GM19455 (cell line): ENCODE results near the gene DCXR.

Experiments used
- ATAC-seq: cut with Tn5 transposase; IDR thresholded peaks from one replicate; pipeline ENCODE4 v1.9.1; 2021; ENCODE audit not compliant: unreplicated experiment

The DCXR gene

DNA sequence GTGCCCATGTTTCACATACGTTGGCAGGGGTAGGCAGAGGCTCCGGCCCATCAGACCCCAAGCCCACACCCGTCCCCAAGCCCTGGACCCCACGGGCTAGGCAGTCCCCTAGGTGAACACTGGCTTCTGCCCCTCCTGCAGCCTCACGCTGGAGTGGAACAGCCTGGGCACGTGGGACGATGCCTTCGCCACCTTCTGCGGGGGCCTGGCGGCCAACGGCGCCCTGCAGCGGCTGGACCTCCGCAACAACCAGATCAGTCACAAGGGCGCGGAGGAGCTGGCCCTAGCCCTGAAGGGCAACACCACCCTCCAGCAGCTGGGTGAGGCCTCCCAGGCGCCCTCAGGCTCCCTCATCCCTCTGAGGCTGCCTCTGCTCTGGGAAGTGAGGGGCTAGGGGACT lies 12.6 kb downstream of the DCXR start:
- no peak for ATAC-seq

DNA sequence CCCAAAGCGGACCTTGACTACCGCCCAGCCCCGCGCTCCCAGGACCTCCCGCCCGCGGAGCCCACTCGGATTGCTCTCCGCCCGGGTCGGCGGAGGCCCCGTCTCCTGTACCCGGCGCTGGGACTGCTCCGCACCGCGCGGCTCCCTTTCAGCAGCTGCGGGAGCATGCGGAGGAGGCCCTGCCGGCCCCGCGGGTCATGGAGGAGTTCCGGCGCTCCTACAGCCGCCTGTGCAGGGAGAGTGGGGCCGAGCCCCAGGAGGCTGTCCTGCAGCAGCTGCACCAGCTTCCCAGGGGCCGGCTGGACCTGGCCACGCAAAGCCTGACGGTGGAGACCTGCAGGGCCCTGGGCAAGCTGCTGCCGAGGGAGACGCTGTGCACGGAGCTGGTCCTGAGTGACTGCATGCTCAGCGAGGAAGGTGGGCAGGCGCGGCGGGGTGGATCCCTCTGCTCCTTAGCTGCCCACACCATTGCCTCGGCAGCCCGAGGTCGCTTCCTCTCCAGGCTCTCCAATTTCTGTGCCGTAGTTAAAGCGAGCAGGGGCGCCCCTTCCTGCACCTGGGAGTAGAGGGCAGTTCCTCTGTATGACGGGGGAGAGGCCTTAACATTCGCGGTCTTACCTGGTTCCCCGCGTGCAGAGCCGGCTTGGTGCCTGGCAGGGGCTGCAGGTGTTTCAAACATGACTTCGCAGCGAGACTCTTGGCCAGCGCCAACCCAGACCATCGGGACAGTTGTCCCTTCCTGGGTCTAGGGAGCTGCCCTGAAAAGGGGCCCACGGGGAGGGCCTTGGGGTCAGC lies 13.9 kb downstream of the DCXR start:
- peak; percentile 9 for ATAC-seq

- ATAC-seq, result peak; percentile 84
Measured at GRCh38 chr17:82022981-82023446, 14.5 kb downstream of the DCXR start, which contains the start of gene LRRC45. LRRC45 (plus strand) TSS chr17:82023305; CDS start chr17:82023644, 339 bp downstream.

- no peak for ATAC-seq
Measured at GRCh38 chr17:82022310-82022980, 15.1 kb downstream of the DCXR start, which contains the start of gene CENPX. CENPX (minus strand) TSS chr17:82022878; CDS start chr17:82022861, 17 bp downstream.

GRCh38 chr17:82021900-82022309 lies 15.6 kb downstream of the DCXR start:
- ATAC-seq, result no peak

- no peak for ATAC-seq
Measured at GRCh38 chr17:82021107-82021899, 16.2 kb downstream of the DCXR start.

DNA sequence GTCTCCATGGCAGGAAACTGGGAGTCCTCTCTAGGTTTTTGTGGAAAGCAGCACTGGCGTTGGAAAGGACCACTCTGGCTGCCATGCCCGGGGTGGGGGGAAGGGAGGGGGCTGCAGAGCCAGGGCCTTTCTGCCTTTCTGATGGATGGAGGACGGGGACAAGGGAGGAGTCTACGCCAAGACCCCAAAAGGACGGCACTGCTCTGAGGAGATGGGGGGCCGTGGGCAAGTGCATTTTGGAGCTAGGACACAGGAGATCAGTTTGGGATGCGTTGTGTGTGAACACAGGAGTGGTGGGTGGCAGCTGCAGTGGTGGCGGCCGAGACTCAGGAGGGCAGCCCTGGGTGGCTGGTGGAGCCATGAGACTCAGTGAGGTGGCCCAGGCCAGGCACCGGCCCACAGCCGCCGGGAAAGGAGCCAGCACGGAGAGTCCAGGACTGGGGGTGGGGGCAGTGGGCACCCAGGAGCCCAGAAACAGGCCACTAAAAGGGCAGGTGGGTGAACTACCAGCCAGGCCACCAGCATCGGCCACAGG lies 16.9 kb downstream of the DCXR start:
- no peak for ATAC-seq

GRCh38 chr17:82019690-82020571 lies 17.6 kb downstream of the DCXR start:
- ATAC-seq, result no peak

GRCh38 chr17:82018989-82019689 lies 18.4 kb downstream of the DCXR start:
- ATAC-seq, result no peak

- ATAC-seq, result no peak
Measured at GRCh38 chr17:82018152-82018988, 19.1 kb downstream of the DCXR start.

DNA sequence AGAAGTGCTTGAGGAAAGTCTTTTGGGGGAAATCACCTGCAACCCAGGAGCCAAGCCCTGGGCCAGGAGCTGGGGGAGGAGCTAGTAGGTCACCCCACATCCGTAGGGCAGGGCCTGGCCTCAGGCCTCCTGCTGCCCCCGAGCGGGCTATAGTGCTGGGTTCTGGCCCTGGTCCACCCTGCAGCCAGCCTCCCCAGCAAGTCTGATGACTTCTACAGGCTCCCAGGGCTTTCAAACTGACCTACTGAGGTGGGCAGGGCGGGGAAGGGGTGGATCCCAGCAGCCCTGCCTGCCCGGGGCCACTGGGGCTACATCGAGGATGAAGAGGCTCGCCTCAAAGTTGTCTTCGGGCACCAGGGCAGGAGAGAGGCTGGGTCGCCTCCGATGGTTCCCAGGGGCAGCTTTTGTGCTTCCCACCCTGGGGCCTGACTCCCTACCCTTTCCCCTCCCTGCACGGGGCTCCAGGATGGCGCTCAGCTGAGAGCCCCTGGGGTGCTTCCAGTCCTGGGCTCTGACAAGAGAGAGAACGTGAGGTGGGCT lies 19.8 kb downstream of the DCXR start:
- no peak for ATAC-seq

GRCh38 chr17:82016875-82017459 lies 20.5 kb downstream of the DCXR start:
- no peak for ATAC-seq

DNA sequence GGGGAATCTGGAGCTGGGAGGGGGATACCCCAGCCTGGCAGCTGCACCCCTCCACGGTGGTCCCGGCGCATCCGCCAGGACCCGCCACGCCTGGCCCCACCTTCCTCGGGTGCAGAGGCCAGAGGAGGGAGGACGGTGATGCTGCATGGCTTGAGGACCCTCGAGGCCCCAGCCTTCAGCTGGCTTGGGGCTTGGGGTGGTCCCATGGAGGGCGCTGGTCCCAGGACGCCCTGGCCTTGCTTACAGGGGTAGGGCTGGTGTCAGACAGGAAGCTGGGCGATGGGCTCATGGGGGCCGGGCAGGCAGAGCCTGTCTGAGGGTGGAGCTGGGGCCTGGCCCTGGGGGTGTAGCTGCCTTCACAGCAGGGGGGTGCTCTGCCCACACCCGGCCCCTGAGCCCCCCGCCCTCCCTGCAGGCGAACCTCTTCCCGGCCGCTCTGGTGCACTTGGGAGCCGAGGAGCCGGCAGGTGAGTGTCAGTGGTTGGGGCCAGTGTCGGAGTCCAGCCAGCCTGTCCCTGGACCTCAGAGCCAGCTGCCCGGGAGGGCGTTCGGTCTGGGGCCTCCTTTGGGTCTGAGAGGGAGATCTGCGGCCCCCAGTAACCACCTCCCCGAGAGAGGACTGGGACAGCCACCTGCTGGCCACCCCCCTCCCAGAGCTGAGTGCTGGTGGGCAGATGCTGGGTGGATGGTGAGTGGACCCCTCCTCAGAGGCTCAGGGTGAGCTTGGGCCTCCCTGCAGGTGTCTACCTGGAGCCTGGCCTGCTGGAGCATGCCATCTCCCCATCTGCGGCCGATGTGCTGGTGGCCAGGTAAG lies 21.2 kb downstream of the DCXR start:
- ATAC-seq, result no peak

- ATAC-seq, result no peak
Measured at GRCh38 chr17:82015311-82015971, 22.1 kb downstream of the DCXR start.

GRCh38 chr17:82014971-82015310 lies 22.6 kb downstream of the DCXR start:
- no peak for ATAC-seq

GRCh38 chr17:82014432-82014831 lies 23.1 kb downstream of the DCXR start:
- ATAC-seq, result no peak
